Activated CD4-positive, CD25-positive, alpha-beta regulatory T cell (primary cell): ENCODE results near the gene RHBDL1.
A peak's percentile ranks its signal among the peaks of the same experiment; 100 is the strongest.

Experiments used
- DNase-seq, 4 experiments: peaks; one replicate each; lab custom pipeline; 2025; lab: John Stamatoyannopoulos, UW

RHBDL1 gene

DNA sequence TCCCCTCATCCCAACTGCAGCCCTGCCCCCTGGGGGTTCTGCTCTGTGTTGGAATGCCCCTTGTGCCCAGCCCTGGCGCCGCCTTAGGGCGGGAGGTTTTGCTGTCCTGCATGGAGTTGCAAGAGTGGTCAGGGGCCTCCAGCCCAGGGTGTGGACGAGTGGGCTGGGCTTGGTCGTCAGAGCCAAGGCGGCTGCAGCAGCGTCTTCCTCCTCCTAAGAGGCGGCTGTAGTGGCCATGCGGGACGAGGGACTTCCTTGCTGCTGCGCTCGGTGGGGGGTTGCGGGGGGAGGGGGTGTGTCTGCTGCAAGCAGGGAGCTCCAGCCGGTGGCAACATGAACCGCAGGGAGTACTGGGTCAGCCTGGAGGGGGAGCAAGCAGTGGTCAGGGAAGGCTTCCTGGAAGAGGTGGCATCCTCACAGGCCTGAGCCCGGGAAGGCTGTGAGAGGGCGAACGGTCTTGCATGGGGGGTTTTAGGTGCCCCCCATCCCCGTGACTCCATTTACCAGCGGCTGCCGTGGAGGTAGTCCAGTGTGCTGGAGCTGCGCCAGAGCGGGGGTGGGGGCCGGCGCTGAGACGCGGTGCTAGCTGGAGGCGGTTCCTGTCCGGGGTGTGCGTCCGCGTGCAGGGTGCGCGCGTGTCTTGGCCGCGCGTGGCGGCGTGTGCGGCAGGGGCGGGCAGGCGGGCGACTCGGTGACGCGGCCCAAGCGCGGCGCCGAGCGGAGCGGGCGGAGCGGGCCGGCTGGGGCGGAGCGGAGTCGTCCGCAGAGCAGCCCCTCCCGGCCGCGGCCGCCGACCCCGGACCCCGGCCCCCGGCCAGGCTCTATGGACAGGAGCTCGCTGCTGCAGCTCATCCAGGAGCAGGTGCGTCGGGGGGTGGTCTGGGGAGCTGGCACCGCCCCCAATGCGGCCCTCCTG, at the start of gene RHBDL1:
TSS of gene RHBDL1 (plus strand) at position 704 of the 916 bp plus-strand sequence. CDS start at position 824, 120 bp downstream.
- no peak for DNase-seq

GRCh38 chr16:625977-626765, 49.3 kb upstream of the RHBDL1 start:
- no peak for DNase-seq

GRCh38 chr16:626787-627453, 48.6 kb upstream of the RHBDL1 start:
- no peak for DNase-seq

DNA sequence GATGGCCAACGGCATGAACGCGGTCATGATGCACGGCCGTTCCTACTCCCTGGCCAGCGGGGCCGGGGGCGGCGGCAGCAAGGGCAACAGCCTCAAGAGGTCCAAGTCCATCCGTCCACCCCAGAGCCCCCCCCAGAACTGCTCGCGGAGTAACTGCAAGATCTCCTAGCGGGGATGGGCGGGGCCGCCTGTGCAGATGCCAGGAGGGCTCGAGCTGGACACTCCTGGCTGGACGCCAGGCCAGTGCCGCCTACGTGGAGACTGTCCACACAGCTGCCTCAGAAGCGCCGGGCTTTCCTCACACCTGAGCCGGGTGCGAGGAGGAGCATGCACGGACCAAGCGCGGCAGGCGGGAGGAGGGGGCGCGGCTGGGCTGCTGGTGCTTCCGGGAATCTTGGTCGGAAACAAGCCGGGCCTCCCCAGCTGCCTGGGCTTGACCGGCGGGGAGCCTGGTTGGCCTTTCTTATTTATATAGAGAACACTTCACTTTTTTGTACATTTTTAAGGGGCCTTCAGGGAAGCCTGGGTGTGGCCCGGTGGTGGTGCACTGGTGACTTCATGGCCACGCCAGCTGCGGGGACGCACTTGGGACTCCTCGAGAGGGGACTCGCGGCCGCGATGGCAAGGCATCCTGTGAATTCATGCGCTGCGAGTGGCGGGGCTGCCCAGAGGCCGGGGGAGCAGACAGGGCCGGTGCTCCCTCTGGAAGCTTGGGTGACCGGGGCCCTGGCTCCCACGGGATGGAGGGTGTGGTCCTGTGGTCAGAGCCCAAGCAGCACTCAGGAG, 47.8 kb upstream of the RHBDL1 start:
- no peak for DNase-seq

- DNase-seq, result no peak
These were observed 47.0 kb upstream of the RHBDL1 start for GRCh38 chr16:628321-629061.

- no peak for DNase-seq
These were observed 46.2 kb upstream of the RHBDL1 start for GRCh38 chr16:629185-629832.

GRCh38 chr16:629833-630248, 45.6 kb upstream of the RHBDL1 start:
- no peak for DNase-seq

DNA sequence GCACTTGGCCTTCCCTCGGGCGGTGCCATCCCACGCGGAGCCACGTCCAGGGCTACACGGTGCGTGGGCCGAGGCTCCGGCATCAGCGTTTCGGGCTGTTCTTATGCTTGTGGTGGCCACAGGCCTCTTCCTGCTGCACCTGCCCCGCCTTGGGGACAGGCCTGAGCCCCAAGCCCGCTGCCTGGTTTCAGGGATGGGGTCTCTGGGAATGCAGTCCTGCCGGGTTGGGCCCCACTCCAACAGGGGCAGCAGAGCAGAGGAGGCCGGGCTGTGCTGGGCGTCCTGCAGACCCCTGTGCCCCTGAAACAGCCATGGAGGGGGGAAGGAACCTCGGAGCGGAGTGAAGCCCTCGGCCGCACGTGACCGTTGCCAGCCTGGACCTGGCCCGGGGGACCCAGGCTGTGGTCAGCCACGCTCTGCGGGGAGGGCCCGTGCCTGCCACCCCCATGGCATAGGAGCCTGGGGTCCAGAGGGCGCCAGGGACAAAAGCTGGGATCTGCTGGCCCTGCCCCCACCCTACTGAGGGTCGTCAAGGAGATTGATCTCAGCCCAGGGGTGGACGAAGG, 45.1 kb upstream of the RHBDL1 start:
- DNase-seq, result no peak

DNA sequence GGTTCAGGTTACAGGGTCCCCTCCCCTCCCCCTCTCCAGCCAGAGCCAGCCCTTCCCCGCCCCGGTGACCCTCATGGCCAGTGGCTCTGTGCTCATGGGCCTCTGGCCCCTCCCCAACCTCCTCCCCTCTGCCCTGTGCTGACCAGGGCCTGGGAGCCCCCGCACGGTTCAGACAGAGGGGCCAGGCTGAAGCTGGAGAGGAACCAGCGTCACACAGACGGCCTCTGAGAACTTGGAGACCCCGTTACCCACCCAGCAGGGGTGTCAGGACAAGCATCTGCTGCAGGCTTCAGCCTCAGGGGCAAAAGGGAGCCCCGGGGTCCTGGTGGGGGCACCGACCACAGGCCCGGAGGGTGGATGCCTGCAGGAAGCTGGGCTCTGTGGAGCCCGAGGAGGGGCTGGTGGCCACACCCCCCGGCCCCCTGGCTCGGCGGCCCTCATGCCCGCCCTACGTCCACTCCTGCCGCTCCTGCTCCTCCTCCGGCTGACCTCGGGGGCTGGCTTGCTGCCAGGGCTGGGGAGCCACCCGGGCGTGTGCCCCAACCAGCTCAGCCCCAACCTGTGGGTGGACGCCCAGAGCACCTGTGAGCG, 44.6 kb upstream of the RHBDL1 start, which contains the start of gene WFIKKN1:
TSS of gene WFIKKN1 (plus strand) at position 171 of the 591 bp plus-strand sequence. CDS start at position 440, 269 bp downstream.
- DNase-seq, result no peak

GRCh38 chr16:631808-632358, 43.6 kb upstream of the RHBDL1 start:
- no peak for DNase-seq

- DNase-seq, result no peak
These were observed 42.8 kb upstream of the RHBDL1 start for GRCh38 chr16:632486-633335.

GRCh38 chr16:633336-634050, 42.0 kb upstream of the RHBDL1 start:
- no peak for DNase-seq

DNA sequence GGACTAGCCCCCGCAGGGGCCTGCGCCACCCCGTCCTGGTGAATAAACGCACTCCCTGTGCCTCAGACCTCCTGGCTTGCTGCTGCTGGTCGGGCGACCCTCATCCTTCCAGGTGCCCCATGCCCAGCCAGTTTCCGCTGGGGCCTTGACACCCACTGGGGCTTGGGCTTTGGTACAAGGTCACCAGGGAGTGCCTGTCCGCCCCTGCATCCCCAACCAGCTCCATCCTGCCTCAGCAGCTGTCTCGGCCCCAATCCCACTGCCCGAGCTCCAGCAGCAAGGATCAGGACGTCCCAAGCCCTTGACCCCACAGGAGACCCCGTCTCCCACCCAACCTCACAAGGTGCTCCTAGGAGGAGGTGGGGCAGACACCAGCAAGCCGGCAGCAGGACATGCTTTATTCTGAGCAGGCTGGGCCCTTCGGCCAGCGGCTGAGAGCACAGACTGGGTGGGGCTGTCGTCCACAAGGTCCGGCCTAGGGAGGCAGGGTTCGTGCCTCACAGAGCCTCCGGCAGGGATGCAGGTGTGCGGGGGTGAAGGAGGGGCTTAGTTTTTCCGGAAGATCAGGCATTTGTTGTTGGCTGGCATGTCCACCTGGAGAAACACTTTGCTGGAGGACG, 41.3 kb upstream of the RHBDL1 start:
- DNase-seq, result no peak

DNA sequence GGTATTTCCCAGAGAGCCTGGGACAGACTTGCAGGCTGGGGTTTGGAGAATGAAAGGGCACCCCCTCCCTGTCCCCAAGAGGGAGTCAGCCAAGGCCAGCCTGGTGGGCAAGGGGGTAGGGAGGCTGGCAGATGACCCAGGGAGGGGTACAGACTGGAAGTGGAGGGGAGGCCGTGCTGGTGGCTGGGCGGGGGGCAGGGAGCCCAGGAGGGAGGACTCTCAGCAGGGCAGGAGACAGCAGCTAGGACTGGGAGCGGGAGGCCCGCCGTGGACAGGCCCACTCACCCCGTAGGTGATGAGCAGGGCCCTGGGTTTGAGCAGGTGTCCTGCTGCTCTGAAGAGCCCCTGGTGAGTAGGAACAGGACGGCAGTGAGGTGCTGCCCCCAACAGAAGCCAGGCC, 40.5 kb upstream of the RHBDL1 start:
- no peak for DNase-seq

- peak in 1 of 4 experiments; percentile 23 for DNase-seq
These were observed 39.8 kb upstream of the RHBDL1 start for GRCh38 chr16:635573-636205.
